GM19193 (cell line): ENCODE results near the gene KLF2.

Source experiments
- POLR2A ChIP-seq: IDR thresholded peaks from 4 replicates; pipeline ENCODE4 v1.6.1; 2011; ENCODE audit not compliant: insufficient read depth, insufficient read length; ENCODE audit errors: extremely low read depth

Gene KLF2

DNA sequence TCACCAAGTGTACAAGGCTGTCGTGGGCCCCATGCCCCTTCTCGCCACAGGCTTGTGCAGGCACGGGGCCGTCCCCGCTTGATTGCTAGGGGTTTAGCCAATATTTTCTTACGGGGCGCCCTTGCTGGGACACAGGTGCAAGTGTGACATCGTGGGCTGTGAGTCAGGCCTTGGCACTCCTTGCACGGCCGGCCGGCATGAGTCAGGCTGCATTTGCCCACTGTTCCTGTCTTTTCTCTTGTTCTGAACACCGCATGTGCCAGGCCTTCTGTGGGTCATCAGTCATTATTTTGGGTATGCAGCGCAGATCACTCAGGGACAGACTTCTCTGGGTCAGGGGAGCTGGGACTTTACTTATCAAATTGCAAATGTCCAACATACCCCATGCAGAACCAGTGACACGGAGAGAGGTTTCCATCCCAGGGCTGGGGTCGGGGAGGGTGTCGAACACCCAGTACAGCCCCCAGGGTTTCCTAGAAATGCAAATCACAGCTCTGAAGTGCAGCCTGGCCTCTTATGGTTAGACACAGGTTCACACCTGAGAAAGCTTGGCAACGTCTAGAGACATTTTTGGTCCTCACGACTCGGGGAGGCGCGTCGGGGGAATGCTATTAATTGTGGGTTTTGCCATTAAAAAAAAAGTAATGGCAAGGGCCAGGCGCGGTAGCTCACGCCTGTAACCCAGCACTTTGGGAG lies 22.5 kb upstream of the KLF2 start:
- no peak for TF ChIP-seq POLR2A

DNA sequence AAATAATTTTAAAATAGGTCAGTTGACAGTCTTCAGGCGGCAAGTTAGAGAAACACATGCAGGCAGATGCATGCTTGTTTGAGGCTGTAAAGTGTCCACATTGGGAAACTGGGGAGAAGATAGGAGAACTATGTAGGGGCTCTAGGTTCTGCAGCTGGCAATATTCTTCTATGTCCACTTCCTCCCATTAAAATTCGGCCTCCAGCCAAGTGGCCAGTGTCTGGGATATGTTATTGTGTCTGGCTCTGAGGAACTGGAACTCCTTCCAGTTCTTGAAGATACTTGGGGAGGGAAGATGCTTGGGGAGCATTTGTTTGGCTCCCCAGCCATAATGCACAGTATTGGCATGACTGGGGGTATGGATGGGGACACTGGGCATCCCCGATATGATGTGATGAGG lies 20.9 kb upstream of the KLF2 start:
- TF ChIP-seq POLR2A, result no peak

DNA sequence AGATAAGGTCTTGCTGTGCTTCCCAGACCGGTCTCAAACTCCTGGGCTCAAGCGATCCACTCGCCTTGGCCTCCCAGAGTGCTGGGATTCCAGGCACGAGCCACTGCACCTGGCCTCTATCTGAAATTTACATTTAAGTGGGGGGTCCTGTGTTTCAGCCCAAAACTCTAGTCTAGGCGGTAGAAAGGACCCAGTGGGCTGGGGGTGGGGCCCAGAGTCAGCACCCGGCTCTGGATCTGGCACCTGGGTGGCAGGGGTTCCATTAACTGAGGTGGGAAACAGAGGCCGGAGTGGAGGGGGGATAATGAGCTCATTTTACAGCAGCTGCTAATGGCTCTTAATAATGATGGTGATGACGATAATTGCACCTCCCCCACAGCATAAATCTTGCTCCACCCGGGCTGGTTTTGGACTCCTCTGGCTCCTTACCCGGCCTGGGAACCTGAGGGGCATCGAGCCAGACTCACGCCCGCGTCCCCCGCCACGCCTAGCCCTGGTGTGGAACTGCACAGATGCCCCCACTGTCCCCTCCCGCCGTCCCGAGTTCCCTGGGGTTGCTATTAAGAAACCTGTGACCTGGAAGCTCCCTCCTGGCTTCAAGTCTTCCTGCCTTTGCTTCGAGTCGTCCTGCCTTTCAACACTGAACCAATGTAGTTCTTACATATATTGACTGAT lies 17.8 kb upstream of the KLF2 start:
- TF ChIP-seq POLR2A, result no peak

DNA sequence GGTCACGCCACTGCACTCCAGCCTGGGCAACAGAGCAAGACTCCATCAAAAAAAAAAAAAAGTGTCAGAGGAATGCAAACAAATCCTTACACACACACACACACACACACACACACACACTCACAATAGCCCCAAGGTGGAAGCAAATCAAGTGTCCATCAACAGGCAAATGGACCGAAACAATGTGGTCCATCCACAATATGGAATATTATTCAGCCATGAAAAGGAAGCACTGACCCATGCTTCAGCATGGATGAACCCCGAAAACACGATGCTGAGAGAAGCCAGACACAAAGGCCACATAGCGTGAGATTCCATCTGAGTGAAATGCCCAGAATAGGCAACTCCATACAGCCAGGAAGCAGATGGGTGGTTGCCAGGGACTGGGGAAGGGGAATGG lies 16.5 kb upstream of the KLF2 start:
- TF ChIP-seq POLR2A, result no peak

DNA sequence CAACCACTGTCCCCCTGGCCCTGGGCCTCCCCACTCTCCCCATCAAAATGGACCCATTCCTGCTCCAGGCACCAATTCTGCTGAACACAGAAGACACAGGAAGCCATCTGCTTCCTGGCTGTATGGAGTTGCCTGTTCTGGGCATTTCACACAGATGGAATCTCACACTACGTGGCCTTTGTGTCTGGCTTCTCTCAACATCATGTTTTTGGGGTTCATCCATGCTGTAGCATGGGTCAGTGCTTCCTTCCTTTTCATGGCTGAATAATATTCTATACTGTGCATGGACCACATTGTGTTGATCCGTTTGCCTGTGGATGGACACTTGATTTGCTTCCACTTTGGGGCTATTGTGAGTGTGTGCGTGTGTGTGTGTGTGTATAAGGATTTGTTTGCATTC lies 15.0 kb upstream of the KLF2 start:
- TF ChIP-seq POLR2A, result no peak

DNA sequence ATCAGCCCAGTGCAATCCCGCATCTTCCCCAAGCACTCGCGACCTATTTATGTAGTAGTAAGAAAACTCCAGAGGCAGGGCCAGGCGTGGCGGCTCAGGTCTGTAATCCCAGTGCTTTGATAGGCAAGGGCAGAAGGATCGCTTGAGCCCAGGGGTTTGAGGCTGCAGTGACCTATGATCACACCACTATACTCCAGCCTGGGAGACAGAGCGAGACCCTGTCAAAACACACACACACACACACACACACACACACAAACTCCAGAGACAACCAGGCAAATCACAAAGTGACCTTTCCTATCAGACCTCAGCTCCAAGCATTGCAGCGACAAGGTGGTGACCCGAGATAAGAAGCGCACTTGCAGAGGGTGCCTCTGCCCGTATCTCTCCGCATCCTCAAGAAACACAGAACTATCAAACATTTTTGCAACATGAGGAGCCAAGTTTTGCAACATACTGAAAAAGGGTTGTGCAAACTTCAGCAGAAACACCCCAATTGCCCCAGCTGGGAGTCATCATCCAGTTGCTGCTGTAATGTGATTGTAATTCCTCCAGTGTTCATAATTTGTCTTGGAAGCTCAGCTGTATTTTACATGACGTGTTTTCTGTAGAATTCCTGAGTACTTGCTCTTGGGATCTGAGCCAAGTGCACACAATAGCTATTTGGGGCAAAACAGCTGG lies 8.7 kb upstream of the KLF2 start:
- no peak for TF ChIP-seq POLR2A

DNA sequence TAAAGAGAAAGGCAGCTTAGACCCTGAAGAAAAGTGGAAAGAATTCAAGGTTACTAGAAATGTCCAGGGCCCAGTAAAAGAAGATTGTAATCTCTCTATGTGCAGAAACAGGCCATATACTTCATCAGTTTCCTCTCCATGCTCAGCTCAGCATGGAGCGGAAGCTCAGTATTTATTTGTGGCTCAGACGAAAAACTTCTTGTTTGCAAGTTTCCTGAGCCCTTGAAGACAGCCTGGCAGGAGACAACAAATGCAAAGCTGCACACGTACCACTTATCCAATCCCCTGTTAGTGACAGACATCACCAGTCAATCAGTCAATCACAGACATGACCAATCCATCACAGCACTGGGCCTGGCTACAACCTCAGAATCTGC lies 8.1 kb upstream of the KLF2 start:
- TF ChIP-seq POLR2A, result no peak

DNA sequence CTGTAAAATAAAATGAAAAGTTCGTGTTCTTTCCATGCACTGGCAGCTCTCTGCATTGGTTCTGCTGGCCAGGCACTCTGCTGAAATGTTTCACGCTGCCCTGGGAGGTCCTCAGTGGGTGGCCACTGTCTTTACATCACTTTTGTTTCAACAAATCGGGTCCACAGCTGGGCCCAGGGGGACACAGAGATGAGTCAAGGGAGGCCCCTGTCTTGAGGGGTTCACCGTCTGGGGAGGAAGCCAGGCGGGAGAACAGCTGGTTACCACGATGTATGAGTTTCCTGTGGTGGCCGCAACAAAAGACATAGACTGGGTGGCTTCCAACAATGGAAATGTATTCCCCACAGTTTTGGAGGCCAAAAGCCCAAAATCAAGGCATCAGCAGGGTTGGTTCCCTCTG lies 5.1 kb upstream of the KLF2 start:
- no peak for TF ChIP-seq POLR2A

DNA sequence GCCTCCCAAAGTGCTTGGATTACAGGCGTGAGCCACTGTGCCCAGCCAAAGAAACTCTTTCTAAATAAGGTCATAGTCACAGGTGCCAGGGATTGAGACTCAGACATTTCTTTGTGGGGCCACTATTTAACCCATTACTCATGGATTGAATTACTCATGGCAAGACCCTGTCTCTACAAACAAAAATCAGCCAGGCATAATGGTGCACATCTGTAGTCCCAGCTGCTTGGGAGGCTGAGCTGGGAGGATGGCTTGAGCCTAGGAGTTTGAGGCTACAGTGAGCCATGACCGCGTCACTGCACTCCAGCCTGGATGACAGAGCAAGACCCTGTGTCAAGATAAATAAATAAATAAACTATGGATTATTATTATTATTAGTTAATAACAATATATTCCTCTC lies 3.6 kb upstream of the KLF2 start:
- no peak for TF ChIP-seq POLR2A

DNA sequence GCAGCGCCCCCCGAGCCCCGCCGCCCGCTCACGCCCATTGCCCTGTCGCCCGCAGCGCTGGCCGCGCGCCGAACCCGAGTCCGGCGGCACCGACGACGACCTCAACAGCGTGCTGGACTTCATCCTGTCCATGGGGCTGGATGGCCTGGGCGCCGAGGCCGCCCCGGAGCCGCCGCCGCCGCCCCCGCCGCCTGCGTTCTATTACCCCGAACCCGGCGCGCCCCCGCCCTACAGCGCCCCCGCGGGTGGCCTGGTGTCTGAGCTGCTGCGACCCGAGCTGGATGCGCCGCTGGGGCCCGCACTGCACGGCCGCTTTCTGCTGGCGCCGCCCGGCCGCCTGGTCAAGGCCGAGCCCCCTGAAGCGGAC lies 518 bp downstream of the KLF2 start:
- TF ChIP-seq POLR2A, result no peak

DNA sequence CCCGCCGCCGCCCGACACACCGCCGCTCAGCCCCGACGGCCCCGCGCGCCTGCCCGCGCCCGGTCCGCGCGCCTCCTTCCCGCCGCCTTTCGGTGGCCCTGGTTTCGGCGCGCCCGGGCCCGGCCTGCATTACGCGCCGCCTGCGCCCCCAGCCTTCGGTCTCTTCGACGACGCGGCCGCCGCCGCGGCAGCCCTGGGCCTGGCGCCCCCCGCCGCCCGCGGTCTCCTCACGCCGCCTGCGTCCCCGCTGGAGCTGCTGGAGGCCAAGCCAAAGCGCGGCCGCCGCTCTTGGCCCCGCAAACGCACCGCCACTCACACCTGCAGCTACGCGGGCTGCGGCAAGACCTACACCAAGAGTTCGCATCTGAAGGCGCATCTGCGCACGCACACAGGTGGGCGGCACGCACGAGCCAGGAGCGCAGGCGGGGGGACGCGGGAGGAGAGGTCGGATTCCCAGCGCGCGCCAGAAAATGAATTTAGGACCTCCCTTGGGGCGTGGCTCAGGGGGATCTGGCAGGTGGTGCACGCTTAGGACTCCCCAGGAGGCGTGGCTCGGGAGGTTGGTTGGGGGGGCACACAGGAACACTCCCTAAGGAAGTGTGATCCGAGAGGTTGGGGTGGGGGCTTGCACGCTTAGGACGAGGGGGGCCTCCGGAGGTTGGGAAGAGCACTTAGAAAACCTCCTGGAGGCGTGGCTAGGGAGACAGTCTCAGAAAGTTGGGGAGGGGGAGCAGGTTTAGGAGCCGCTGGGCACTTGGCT lies 1.2 kb downstream of the KLF2 start:
- TF ChIP-seq POLR2A, result peak; percentile 36

DNA sequence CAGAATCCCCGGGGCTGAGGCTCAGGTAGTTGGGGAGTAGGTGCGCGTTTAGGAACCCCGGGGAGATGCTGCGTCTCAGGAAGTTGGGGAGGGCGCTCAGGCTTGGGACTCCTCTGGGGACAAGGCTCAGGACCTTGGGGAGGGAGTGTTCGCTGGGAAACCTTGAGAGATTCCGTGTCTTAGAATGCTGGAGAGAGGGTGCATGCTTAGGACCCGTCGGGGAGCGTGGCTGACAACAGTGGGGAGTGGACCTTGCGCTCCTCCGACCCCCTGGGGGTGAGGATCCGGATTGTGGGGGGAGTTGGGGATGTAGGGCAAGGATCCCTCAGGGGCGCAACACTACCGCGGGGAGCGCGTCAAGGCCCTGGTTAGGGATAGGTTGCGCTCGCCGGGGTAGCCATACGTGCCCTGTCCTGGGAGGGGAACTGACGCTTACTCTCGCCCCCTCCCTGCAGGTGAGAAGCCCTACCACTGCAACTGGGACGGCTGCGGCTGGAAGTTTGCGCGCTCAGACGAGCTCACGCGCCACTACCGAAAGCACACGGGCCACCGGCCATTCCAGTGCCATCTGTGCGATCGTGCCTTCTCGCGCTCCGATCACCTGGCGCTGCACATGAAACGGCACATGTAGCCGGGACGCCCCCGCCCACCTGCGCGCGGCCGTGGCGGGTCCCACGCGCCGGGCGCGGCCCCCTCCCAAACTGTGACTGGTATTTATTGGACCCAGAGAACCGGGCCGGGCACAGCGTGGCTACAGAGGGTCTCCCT lies 2.0 kb downstream of the KLF2 start:
- peak; percentile 12 for TF ChIP-seq POLR2A

DNA sequence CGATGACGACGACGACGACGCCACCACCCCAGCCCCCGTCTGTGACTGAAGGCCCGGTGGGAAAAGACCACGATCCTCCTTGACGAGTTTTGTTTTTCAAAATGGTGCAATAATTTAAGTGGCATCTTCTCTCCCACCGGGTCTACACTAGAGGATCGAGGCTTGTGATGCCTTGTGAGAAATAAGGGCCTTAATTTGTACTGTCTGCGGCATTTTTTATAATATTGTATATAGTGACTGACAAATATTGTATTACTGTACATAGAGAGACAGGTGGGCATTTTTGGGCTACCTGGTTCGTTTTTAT lies 2.5 kb downstream of the KLF2 start:
- peak; percentile 0 for TF ChIP-seq POLR2A

DNA sequence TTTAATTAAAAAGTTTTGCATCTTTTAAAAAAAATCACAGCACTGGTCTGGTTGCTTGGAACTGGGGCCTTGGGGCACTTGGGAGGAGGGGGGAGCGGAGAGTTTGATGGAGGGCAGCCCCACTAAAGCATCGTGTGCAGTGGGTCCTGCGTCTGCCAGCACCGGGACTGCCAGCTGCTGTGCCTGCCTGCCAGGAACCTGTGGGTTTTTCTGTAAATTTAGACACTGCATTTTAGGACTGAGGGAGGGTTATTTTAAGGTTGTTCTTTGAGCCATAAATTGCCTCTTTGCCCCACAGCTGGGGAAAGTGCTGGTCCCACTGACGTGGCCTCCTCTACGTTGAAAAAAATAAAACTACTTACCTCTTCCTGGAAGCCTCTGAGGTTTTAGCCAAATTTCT lies 2.9 kb downstream of the KLF2 start:
- no peak for TF ChIP-seq POLR2A
